Kidney (tissue), 14 donors: ENCODE measurements around the gene PHLDB2. TPM values are rescaled to one million over a fixed set of nuclear protein-coding genes. Genes with fewer than 3 reads are reported as not detected.
A peak's percentile ranks its signal among the peaks of the same experiment; 100 is the strongest.

Experiments
- DNase-seq, 5 donors: peaks; one replicate each; pipeline ENCODE4 v3.0.0-alpha.2; 2013 to 2020
- FAIRE-seq: peaks from 2 replicates; lab custom pipeline; 2012; peaks lifted over from hg19 to GRCh38; lab: Jason Lieb, UNC
- H3K27ac ChIP-seq, 2 donors: one replicate each; pipeline ENCODE4 v1.7.0; 2013; ENCODE audit warnings: low read depth in 2 of 2, low read length in 2 of 2, inconsistent platforms in 1 of 2
- H3K27me3 ChIP-seq: one replicate; pipeline ENCODE4 v1.7.1; 2013; ENCODE audit warnings: low read length, inconsistent platforms; ENCODE audit not compliant: control insufficient read depth, insufficient read depth
- H3K36me3 ChIP-seq, 3 donors: one replicate each; pipeline versions ENCODE4 v1.7.0 to v1.7.1; 2013; ENCODE audit warnings: low read length in 3 of 3, control low read depth in 1 of 3, inconsistent platforms in 1 of 3; ENCODE audit not compliant: insufficient read depth in 3 of 3, control insufficient read depth in 2 of 3
- H3K4me1 ChIP-seq, 3 donors: one replicate each; pipeline versions ENCODE4 v1.7.0 to v1.7.1; 2013; ENCODE audit warnings: low read length in 3 of 3, inconsistent platforms in 1 of 3, low read depth in 1 of 3; ENCODE audit not compliant: control insufficient read depth in 2 of 3, insufficient read depth in 2 of 3
- H3K4me3 ChIP-seq, 3 donors: one replicate each; pipeline versions ENCODE4 v1.7.0 to v1.8.1; 2013; ENCODE audit warnings: low read length in 3 of 3, control low read depth in 1 of 3, inconsistent platforms in 1 of 3
- H3K9ac ChIP-seq, 3 donors: one replicate each; pipeline versions ENCODE4 v1.7.0 to v1.7.1; 2013; ENCODE audit warnings: low read length in 3 of 3, control low read depth in 1 of 3, inconsistent platforms in 1 of 3
- H3K9me3 ChIP-seq, 3 donors: one replicate each; pipeline versions ENCODE4 v1.7.0 to v1.7.1; 2013; ENCODE audit warnings: low read length in 3 of 3, control low read depth in 1 of 3, inconsistent platforms in 1 of 3; ENCODE audit not compliant: control insufficient read depth in 2 of 3, insufficient read depth in 1 of 3
- CTCF ChIP-seq: IDR thresholded peaks from 3 replicates; pipeline ENCODE4 v1.5.1; 2012; ENCODE audit warnings: mild to moderate bottlenecking, moderate library complexity, borderline replicate concordance; ENCODE audit not compliant: insufficient read depth; ENCODE audit errors: extremely low read depth
- intact Hi-C: fragments of 100-400 bp; cut with DNase I; formaldehyde crosslinking; loops from one replicate; pipeline ENCODE4 v1.11.1; 2022
- polyA plus RNA-seq: library from polyadenylated mRNA; stranded (reverse); fragments of 350-450 nt; fragmentation: Illumina TruSeq; extraction: RNeasy Lipid Tissue Mini Kit (QIAGEN cat#74804); gene quantifications from one replicate; pipeline ENCODE4 v1.2.3, GENCODE V29; 2014; ENCODE audit warnings: low read depth, low replicate concordance; ENCODE audit not compliant: insufficient read depth
- total RNA-seq: library from RNA; stranded (reverse); fragmentation: NEBNext Ultra II Directional; extraction: Animal tissue kit (Norgen Biotek cat#: 25700); gene quantifications from one replicate; pipeline ENCODE4 v1.2.1, GENCODE V29; 2021
- donor health status: control.
- donor health status: control.
- donor health status: control.
- donor health status: control.
- donor health status: control.
- donor health status: DM: yes; HTN: yes; CAD: no.
- donor health status: Normal renal cell carcinoma (clear cell type).

PHLDB2 gene
- total and polyA plus RNA-seq, 2 donors from 2014 or later: 28.0 to 85.6 TPM

GRCh38 chr3:111972891-111973290, 113.8 kb downstream of the PHLDB2 start:
- FAIRE-seq (peak; percentile 21), DNase-seq (no peak)
- no peak for TF ChIP-seq CTCF
- Histone ChIP-seq H3K36me3 (peaks cover 0 to 12% (median 12%) of the 10 kb centered on the region in 3 donors), H3K4me1 (peaks cover 0 to 21% (median 7%) of the 10 kb centered on the region in 3 donors), H3K27ac (no peak overlapping the region), H3K9me3 (no peaks in the 10 kb centered on the region), H3K27me3 (no peaks in the 10 kb centered on the region), H3K9ac (no peak overlapping the region), H3K4me3 (no peak overlapping the region)
- intact Hi-C loops: no loop called here

- no peak for FAIRE-seq
Measured at GRCh38 chr3:111975131-111975530, 116.1 kb downstream of the PHLDB2 start.

GRCh38 chr3:111976254-111976653, 117.2 kb downstream of the PHLDB2 start:
- Histone ChIP-seq H3K36me3 (peaks cover 0 to 6% (median 3%) of the 10 kb centered on the region in 3 donors), H3K4me3 (no peak overlapping the region), H3K4me1 (peaks cover 0 to 10% (median 6%) of the 10 kb centered on the region in 3 donors), H3K27ac (no peak overlapping the region), H3K9me3 (no peaks in the 10 kb centered on the region), H3K27me3 (no peaks in the 10 kb centered on the region), H3K9ac (no peak overlapping the region)
- intact Hi-C loops: no loop called here
- FAIRE-seq: no peak
- no peak for DNase-seq
- TF ChIP-seq CTCF: no peak

More at GRCh38 chr3:111975131-111975530, 116.1 kb downstream of the PHLDB2 start:
- H3K4me3 ChIP-seq: no peak overlapping the region
- H3K4me1 ChIP-seq: peaks cover 0 to 20% (median 7%) of the 10 kb centered on the region in 3 donors
- intact Hi-C loops: no loop called here
- TF ChIP-seq CTCF: no peak
- H3K9me3 ChIP-seq: no peaks in the 10 kb centered on the region
- no peaks in the 10 kb centered on the region for H3K27me3 ChIP-seq
- H3K9ac ChIP-seq: no peak overlapping the region
- no peak for DNase-seq
- H3K27ac ChIP-seq: no peak overlapping the region
- peaks cover 0 to 6% (median 3%) of the 10 kb centered on the region in 3 donors for H3K36me3 ChIP-seq
